NCI-H1436 (cell line): ENCODE results near the gene B4GALT3.

Experiments
- DNase-seq: peaks from one replicate; lab custom pipeline; 2025; lab: John Stamatoyannopoulos, UW

Gene B4GALT3

DNA sequence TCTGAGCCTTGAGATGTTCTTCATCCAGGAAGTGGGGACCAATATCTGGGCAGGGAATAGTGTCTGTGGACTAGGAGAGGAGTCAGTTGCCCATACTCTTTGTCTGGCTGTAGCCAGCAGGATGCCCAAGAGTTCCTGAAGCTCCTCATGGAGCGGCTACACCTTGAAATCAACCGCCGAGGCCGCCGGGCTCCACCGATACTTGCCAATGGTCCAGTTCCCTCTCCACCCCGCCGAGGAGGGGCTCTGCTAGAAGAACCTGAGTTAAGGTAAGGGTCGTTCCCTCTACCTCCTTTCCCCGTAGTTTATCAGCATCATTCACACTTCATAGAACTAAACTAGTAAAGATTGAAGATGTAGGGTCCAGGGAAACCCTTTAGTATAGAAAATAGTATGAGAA is 14.5 kb downstream of the B4GALT3 start:
- no peak for DNase-seq

DNA sequence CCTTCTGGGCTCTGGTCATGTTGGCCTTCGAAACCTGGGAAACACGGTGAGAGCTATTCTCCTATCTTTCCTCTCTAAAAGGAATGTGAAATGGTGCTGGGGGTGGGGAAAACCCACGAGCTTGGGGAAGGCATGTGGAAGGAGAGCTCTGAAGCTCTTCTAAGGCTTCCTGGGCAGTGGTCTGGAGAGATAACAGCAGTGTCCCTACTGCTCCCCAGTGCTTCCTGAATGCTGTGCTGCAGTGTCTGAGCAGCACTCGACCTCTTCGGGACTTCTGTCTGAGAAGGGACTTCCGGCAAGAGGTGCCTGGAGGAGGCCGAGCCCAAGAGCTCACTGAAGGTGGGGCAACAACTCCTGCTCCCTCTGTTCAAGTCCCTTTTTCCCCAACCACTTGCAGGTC is 15.3 kb downstream of the B4GALT3 start:
- DNase-seq: no peak

DNA sequence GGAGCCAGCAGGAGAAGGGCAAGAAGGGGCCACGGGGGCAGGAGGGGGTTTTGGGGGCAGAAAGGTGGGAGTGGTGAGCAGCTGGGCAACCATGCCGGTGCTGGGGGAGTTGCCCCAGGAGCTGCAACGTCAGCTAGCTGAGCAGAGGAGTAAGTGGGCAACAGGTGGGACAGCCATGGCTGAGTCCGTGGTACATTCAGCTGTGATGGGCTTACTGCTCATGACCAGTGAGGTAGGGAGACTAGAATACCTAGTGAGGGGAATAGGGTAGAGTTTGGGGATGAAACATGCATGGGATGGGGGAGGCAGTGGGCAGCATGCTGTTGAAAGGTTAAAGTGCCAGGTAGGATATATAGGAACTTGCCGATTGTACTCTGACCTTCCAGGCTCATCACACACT is 15.7 kb downstream of the B4GALT3 start:
- no peak for DNase-seq

DNA sequence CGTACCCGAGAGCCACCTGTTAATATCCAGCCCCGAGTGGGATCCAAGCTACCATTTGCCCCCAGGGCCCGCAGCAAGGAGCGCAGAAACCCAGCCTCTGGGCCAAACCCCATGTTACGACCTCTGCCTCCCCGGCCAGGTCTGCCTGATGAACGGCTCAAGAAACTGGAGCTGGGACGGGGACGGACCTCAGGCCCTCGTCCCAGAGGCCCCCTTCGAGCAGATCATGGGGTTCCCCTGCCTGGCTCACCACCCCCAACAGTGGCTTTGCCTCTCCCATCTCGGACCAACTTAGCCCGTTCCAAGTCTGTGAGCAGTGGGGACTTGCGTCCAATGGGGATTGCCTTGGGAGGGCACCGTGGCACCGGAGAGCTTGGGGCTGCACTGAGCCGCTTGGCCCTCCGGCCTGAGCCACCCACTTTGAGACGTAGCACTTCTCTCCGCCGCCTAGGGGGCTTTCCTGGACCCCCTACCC is 16.6 kb downstream of the B4GALT3 start:
- no peak for DNase-seq

GRCh38 chr1:161159913-161160243 is 17.4 kb downstream of the B4GALT3 start:
- DNase-seq: no peak

DNA sequence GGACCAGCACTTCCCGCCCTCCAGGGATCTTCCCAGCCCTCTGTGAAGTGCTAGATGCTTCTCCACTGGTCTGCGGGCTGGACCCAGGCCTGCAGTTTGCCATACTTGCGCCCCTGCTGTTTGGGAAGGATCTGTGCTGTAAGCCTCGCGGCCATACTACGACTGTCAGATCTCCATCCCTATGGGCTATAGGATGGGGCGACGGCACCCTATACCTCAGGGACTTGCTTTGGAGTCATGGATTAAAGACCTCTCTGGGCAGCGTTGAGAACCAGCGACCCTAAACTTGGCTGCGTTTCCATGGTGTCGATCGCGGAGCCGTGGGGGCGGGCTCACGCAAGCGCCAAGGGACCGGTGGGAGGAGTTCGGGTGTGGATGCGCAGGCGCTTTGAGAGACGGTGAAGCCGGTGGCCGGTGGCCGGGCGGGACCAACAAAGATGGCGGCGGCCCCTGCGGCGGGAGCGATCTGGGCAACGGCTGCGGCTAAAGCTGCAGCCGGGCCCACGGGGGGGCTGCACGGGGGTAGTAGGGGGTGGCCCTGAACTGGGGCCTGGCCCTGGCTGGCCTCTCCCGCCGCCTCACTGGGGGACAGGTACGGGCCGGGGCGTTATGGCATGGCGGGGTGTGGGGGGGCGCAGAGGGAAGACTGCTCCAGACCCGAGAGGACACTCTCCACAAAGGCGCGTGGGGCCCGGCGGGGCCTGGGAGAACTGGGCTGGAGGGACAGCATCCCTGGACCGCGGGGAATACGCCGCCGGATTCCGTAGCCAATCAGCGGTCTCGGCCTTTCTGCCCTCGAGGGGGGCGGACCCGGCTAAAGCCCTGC is 18.0 kb downstream of the B4GALT3 start, which contains the start of gene USP21:
TSS of gene USP21 (plus strand) at position 414 of the 826 bp plus-strand sequence. CDS start 1,141 bp downstream, outside the sequence.
- peak; percentile 85 for DNase-seq

GRCh38 chr1:161158316-161159010 is 18.8 kb downstream of the B4GALT3 start:
- no peak for DNase-seq

DNA sequence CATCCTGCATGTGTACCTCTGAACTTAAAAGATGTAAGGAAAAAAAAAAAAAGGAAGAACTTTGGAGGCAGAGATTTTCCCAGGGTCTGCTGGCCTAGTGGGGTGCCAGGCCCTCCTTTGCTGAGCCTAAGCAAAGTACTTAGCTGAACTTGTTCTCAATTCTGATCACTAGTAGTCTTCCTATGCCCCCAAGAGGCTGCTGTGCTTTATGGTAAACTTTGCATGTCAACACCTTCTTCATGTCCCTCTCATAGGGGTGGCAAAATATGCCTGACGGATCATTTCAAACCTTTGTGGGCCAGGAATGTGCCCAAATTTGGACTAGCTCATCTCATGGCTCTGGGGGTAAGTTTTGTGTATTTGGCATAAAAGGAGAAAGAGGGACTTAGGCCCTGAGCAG is 19.4 kb downstream of the B4GALT3 start:
- DNase-seq: no peak

DNA sequence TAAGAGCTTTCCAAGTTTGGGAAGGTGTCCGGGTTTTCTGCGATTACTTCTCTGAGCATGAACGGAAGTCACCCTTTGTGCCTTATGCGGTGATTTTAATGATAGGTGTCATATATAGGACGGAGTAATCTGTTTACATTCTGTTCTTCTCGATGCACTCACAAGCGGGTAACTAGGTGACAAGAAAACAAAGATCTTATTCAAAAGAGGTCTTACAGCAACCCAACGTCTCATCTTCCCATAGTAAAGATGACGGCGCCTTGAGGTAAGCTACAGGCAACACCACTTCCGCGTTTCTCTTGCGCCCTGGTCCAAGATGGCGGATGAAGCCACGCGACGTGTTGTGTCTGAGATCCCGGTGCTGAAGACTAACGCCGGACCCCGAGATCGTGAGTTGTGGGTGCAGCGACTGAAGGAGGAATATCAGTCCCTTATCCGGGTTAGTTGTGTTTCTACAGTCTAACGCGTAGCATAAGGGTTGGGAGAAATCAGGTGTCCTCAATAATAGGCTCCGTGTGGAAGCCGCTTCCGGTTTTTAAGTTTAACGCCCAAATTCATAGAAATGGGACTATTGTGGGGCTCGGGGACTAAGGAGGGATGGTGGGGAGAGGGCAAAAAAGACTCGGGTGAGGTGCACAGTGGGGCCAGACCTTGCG is 23.5 kb downstream of the B4GALT3 start, which contains the start of gene UFC1:
TSS of gene UFC1 (plus strand) at position 297 of the 656 bp plus-strand sequence. CDS start at position 317, 20 bp downstream.
- DNase-seq: peak; percentile 87

DNA sequence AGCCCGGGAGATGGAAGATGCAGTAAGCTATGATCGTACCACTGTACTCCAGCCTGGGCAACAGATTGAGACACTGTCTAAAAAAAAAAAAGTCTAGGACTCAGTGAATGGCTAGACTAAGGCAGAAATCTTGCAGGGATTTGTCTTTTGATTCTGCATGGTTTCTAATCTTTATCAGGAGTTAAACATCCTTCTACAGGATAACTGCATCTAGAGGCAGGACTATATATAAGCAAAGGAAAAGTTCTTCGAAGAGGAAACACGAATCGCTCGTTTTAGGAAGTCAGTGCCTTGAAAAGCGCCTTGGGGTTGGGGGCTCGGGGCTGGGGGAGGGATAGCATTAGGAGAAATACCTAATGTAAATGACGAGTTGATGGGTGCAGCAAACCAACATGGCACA is 24.1 kb downstream of the B4GALT3 start:
- DNase-seq: no peak

GRCh38 chr1:161145832-161146231 is 31.5 kb downstream of the B4GALT3 start:
- no peak for DNase-seq

GRCh38 chr1:161140755-161141400 is 36.4 kb downstream of the B4GALT3 start:
- DNase-seq: no peak

DNA sequence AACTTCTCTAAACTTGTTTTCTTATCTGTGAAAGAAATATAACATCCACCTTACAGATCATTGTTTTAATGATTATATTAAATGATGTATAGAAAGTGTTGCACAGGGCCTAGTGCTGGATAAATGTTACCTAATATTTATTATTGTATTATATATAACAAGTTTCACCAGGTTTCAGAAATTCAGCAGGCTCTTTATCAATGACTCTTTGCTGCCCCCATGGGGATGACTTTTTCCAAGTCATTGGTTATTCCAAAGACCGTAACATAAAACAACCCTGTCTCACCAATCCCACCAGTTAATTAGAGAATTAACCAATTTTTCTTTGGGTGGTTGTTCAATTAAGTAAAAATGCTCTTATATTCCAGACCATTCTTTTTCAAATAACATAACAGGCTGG is 37.5 kb downstream of the B4GALT3 start:
- DNase-seq: peak; percentile 17

DNA sequence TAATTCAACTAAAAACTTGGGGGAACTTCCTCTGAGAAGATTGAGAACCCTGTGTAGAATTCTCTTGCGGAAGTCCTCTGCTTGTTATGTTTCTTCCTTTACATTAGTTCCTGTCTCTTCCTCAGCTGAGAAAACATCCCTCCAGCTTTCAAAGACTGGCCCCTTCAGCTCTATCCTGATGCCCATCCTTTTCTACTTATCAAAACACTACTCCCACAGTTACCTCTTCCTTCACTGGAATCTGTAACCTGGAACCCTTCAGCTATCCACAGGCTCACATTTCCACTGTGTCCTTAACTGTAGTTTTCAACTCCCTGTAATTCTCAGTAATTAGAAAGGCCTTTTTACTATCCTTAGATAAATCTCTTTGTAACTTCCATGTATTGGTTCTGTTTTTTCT is 38.9 kb downstream of the B4GALT3 start:
- no peak for DNase-seq

- DNase-seq: no peak
These were observed 39.4 kb downstream of the B4GALT3 start for GRCh38 chr1:161137881-161138280.

GRCh38 chr1:161133220-161133740 is 44.0 kb downstream of the B4GALT3 start:
- no peak for DNase-seq

DNA sequence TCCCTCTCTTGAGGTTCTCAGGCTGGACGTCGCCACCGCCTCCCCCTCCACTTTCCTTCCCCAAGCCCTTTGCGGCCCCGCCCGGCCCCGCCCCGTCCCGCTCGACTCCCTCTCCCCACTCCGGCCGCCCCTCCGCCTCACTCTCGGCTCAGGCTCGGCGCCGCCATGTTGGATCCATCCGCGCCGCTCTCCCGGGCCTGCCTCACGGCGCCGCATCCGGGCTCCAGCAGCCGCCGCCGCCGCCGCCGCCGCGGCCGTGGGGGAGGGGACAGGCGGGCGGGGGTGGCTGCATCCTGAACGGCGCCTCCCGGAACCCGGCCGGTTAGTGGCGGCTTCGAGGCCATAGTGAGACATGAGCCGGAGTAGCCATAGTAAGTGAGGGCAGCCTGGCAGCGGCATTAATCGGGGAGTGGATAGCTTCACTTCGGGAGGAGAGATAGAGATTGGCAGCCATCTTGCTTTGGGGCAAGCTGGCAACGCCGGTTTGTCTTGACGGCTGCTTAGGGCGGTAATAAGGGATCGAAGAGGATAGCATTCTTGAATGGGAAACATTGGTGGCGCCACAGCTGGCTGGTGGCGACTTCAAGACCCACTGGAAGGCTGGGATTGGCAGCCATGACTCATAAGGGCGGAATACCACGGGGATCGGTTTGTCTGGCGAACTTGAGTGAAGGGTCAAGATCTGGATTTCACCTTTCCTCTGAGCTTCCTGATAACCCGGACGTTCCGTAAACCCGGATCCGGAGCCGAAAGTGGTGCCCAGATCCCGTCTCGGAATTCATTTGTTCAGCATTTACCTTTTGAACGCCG is 44.7 kb downstream of the B4GALT3 start, which contains the start of gene DEDD:
TSS of gene DEDD (minus strand) at position 258 of the 810 bp plus-strand sequence. CDS start 8,205 bp downstream, outside the sequence.
- peak; percentile 89 for DNase-seq

DNA sequence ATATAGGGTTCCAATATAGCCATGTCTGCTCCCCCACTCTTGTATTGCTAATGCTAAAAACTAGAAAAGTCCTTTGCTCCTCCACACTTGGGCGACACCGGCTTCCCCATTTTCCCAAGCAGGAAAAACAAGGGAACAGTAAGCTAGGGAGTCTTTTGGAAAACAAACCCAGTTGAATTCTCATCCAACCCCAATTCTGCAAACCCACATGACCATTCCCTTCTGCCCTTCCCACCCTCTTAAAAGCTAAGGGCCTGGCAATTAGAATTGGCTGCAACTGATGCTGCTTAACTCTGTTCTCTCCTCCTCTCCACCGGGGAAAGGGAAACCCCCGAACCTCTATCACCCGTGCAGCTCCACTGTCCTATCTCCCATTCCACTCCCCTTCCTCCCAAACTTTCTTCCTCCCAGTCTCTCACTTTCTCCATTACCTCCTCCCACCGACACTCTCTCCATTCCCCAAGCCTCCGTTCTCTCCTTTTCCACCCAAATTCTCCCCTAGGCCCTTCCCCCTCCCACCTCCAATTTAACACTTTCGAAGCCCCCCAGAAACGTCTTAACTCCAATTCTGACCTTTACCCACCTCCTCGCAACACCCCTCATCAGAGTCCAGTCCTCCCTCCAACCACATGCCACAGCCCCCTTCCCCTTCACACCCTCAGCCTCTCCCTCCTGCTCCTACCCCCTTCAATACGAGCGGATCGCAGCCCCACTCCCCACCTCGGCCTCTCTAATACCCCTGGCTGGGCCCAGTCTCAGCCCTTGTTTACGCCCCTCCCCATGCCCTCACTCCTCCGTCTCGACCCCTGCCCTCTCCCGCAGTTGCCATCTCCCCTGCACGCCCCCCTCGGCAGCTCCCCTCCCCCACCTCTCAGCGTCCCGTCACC is 45.5 kb downstream of the B4GALT3 start:
- DNase-seq: no peak

- no peak for DNase-seq
These were observed 47.0 kb downstream of the B4GALT3 start for GRCh38 chr1:161130266-161130665.
